ENCODE data around the gene AGAP6.
A peak's percentile ranks its signal among the peaks of the same experiment; 100 is the strongest.
"Not testable (repeated sequence)": the region's sequence is repeated elsewhere in the genome, so short reads cannot be mapped to it uniquely, and the experiment has no call there.

The AGAP6 gene

GRCh38 chr10:49988376-49988775 lies at the start of gene AGAP6:
AGAP6 (plus strand) TSS chr10:49988406; CDS start chr10:49988716, 310 bp downstream.
- DNase-seq: not testable (repeated sequence)

DNA sequence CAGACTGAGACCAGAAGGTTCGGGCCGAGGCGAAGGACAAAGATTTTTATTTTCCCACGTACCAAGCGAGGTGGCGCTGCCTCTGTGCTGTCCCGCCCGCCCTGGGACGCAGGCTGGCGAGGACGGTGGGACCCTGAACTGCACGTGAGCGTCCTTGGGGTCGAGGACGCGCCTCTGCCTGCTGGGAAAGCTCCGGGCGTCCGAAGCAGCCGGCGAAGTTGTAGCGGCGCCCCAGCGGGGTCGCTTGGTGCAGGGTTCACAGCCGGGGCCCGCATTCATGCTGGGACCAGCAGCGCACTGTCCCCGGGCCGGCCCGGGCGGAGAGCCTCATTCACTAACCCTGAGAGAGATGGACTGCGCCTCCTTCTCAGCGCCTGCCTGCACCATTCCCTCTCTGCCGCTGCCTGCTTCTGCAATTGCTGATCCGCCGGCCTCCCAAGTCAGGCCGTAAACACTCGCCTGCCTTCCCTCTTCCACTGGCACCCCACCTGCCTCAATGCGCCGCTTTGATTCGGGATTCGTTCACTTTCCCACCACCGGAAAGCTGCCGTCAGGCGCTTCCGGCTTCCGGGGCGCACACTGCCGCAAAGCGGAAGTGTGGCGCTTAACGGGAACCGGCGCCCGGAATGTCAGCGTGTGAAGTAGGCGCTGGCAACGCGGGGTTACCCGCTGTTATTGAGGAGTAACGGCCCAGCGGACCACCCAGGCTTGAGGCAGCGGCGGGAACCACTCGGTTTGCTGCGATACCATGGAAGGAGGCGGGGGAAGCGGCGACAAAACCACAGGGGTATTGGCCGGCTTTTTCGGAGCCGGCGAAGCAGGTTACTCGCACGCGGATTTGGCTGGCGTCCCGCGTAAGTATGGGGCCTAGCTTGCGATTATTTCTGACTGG lies 46.5 kb upstream of the AGAP6 start, which contains the start of the genes PARG and TIMM23B:
Gene PARG (minus strand): TSS at position 581 of the 892 bp plus-strand sequence. CDS start 302 bp downstream, at position 279.
Gene TIMM23B (plus strand): TSS at position 607 of the 892 bp plus-strand sequence. CDS start 142 bp downstream, at position 749.
- DNase-seq: peak; percentile 26

- DNase-seq: not testable (repeated sequence)
These were observed 45.9 kb upstream of the AGAP6 start for GRCh38 chr10:49942339-49942705.

GRCh38 chr10:49943607-49944006 lies 44.6 kb upstream of the AGAP6 start:
- not testable (repeated sequence) for DNase-seq

- not testable (repeated sequence) for DNase-seq
These were observed 40.1 kb upstream of the AGAP6 start for GRCh38 chr10:49948142-49948541.

DNA sequence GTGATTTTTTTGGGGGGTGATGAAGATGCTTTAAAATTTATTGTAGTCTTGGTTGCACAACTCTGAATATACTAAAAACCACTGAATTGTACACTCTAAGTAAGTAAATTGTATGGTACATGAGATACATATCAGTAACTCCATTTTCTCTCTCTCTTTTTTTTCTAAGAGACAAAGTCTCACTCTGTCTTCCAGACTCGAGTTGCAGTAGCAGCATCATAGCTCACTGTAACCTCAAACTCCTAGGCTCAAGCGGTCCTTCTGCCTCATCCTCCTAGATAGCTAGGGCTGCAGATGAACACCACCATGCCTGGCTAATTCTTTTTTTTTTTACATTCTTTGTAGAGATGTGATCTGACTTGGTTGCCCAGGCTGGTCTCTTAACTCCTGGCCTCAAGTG lies 39.5 kb upstream of the AGAP6 start:
- not testable (repeated sequence) for DNase-seq

- DNase-seq: not testable (repeated sequence)
These were observed 36.2 kb upstream of the AGAP6 start for GRCh38 chr10:49952006-49952405.

DNA sequence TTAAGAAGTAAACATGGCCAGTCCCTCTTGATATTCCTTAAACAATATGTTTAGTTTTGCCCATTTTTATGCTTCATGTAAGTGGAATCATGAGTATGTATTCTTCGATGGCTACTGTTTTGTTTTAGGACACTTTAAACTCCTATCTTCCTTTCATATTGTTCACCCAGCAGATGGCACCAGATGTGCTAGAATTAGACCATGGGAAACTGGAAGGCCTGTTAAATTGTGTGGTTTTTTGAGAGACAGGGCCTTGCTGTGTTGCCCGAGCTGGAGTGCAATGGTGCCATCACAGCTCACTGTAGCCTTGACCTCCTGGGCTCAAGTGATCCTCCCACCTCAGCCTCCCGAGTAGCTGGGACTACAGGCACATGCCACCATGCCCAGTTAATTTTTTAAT lies 35.1 kb upstream of the AGAP6 start:
- not testable (repeated sequence) for DNase-seq

GRCh38 chr10:49970331-49970857 lies 17.8 kb upstream of the AGAP6 start:
- not testable (repeated sequence) for DNase-seq

- not testable (repeated sequence) for DNase-seq
These were observed 16.7 kb upstream of the AGAP6 start for GRCh38 chr10:49971466-49971865.

- DNase-seq: not testable (repeated sequence)
These were observed 16.1 kb upstream of the AGAP6 start for GRCh38 chr10:49972094-49972493.

GRCh38 chr10:49977756-49978155 lies 10.4 kb upstream of the AGAP6 start:
- not testable (repeated sequence) for DNase-seq

DNA sequence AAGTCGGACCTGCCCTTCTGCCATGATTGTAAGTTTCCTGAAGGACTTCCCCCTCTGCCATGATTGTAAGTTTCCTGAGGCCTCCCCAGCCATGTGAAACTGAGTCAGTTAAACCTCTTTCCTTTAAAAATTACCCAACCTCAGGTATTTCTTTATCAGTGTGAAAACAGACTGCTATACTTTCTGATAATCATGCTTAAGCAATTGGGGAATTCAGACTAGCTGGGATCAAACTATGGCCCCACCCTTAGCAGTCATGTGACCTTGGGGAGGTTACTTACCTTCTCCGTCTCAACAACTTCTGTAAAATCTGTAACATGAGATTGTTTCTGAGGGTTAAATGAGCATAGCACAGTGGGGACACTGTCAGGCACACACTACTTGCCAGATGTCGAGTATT lies 999 bp upstream of the AGAP6 start:
- DNase-seq: not testable (repeated sequence)

DNA sequence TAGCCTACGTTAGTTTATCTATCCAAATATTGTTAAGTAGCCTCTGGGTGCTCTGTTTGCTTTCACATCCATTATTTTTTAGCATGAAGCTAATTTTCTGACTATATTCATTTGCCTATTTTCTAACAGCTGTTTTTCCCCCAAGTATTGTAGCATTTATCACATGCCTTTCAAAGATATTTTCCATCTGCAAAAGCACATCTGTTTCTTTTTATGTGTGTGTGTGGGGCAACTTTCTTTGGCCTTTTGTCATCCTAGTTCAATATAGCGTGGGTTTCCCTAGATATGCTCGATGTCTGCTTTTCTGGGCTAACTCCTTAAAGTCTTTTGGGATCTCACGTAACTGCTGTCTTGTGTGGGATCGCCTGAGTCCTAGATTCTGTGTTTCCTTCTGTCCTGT lies 7.1 kb downstream of the AGAP6 start:
- not testable (repeated sequence) for DNase-seq

DNA sequence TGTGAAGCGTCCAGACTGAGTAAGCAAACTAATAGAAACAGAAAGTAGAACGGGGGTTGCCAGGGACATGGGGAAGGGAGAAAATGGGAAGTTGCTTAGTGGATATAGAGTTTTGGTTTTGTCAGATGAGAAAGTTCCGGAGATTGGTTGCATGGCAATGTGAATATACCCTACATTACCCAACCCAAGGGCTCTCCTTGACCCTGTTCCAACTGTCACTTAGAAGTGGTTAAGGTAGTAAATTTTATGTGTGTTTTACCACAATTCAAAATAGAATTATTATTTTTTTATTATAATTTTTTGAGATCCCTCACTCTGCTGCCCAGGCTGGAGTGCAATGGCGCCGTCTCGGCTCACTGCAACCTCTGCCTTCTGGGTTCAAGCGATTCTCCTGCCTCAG lies 25.8 kb downstream of the AGAP6 start:
- not testable (repeated sequence) for DNase-seq

- not testable (repeated sequence) for DNase-seq
These were observed 27.5 kb downstream of the AGAP6 start for GRCh38 chr10:50015596-50016220.

DNA sequence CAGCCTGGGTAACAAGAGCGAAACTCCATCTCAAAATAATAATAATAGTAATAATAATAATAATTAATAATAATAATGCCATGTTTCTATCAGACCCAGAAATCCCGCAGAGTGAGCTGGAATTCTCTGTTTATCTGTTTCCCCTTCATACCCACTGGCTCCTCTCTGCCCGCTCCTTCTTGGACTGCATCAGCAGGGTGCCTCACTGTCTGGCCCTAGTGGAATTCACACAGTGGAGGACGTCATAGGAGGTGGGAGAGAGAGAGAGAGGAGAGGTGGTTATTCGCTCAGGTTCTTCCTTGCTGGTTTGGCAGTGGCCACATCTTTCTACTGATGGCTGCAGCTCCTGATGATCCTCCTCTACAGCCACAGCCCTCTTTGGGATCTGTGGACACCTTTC lies 28.7 kb downstream of the AGAP6 start:
- not testable (repeated sequence) for DNase-seq

- not testable (repeated sequence) for DNase-seq
These were observed 29.4 kb downstream of the AGAP6 start for GRCh38 chr10:50017646-50018045.

- not testable (repeated sequence) for DNase-seq
These were observed 31.1 kb downstream of the AGAP6 start for GRCh38 chr10:50019279-50019678.

GRCh38 chr10:50020451-50021024 lies 32.3 kb downstream of the AGAP6 start:
- not testable (repeated sequence) for DNase-seq

GRCh38 chr10:50021646-50022045 lies 33.4 kb downstream of the AGAP6 start:
- DNase-seq: no peak

DNA sequence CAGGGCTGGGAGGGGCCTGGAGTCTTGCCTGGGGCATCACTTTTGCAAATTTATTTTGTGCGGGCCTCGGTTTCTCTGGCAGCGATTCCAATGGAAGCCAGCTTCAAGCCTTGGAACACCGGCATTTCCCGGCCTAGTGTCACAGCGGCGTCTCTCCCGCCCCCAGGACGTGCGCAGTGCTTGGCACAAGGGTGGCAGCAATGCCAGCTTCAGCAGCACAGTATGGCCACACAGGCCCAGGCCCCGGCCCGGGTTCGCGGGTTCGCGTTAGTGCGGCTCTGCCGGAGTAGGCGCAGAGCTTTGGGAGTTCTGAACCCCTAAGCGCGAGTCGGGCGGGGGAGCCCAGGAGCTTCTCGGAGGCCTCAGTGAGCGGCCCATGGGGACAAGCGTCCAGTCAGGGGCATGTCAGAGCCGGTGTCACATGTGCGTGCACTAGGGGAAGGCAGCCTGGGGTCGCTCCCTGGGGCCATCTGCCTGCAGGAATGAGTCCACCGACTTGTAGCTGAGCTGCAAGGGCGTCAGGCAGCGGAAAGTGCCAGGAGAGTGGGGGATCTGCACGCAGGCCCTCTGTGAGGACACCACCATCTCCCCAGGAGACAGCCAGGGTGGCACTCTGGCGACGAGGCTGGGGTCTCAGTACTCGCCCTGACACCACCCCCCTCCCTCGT lies 36.6 kb downstream of the AGAP6 start:
- not testable (repeated sequence) for DNase-seq

All from DMS 273 treated with DMSO at 0.1 percent for 48 hours (cell line).